ENCODE data around the gene SLC35A2.
"Not testable (repeated sequence)": the region's sequence is repeated elsewhere in the genome, so short reads cannot be mapped to it uniquely, and the experiment has no call there.

SLC35A2 gene

DNA sequence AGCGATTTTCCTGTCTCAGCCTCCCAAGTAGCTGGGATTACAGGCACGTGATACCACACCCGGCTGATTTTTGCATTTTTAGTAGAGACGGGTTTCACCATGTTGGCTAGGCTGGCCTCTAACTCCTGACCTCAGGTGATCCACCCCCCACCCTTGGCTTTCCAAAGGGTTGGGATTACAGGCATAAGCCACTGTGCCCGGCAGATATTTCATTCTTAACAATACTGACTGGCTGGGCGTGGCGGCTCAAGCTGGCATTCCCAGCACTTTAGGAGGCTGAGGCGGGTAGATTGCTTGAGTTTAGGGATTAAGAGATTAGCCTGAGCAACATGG is 12.4 kb downstream of the SLC35A2 start:
- no peak for DNase-seq

DNA sequence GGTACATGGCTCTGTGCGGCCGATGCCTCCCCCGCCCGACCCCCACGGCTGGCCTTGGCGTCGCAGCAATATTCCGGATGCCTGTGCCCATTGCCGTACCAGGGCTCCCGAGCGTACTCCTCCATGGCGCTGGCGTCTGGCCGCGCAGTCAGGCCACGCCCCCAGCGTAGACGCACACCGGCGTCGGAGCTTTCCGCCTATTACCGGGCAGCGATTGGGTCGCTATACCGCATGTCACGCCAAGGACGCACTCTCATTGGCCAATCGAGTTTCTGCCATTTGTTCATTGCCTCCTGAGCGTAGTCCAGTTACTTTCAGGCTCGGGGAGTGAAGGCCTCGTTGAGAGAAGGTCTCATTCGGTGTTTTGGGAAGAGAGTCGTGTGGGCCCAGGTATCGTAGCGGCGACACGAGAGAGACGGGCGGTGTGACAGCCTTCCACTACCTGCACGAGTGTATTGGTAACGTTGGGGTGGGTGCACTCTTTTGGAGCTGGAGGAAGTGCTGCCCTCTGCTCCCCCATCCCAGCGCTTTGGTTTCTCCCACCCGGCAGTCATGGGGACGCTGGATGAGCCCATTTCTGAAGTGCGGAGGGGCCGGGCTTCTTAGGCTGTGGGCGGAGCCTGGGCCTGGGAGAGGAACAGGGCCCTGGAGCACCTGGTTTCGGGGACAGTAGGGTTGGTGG is 13.7 kb downstream of the SLC35A2 start, which contains the start of the genes PQBP1 and TIMM17B:
Gene PQBP1 (plus strand): TSS at position 306 of the 682 bp plus-strand sequence. CDS start 580 bp downstream, outside the sequence.
Gene TIMM17B (minus strand): TSS at position 144 of the 682 bp plus-strand sequence. CDS start 19 bp downstream, at position 125.
- DNase-seq = peak; percentile 88

GRCh38 chrX:48897157-48897624 is 14.3 kb downstream of the SLC35A2 start:
- peak; percentile 61 for DNase-seq

DNA sequence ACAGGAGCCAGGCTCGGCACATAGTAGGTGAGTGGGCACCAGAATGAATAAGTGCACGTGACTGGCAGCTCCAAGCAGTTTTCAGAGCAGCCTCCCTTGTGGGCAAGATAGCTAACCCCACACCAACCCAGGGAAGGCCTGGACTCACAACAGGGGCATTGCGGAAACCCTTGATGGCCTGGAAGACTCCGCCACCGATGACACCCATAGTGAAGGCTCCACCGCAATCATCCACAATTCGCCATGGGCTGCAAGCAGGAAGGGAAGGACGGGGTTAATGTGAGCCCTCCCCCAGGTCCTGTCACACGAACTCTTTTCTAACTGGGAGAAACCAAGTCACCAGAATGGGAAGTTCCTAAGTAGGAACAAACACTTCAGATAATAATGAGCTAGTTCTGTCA is 14.8 kb downstream of the SLC35A2 start:
- DNase-seq = peak; percentile 1

GRCh38 chrX:48894891-48895290 is 16.6 kb downstream of the SLC35A2 start:
- DNase-seq = no peak

GRCh38 chrX:48893556-48894348 is 17.7 kb downstream of the SLC35A2 start:
- DNase-seq = no peak

GRCh38 chrX:48892896-48893295 is 18.6 kb downstream of the SLC35A2 start:
- no peak for DNase-seq

GRCh38 chrX:48891402-48892288 is 19.8 kb downstream of the SLC35A2 start:
- DNase-seq = peak; percentile 65

DNA sequence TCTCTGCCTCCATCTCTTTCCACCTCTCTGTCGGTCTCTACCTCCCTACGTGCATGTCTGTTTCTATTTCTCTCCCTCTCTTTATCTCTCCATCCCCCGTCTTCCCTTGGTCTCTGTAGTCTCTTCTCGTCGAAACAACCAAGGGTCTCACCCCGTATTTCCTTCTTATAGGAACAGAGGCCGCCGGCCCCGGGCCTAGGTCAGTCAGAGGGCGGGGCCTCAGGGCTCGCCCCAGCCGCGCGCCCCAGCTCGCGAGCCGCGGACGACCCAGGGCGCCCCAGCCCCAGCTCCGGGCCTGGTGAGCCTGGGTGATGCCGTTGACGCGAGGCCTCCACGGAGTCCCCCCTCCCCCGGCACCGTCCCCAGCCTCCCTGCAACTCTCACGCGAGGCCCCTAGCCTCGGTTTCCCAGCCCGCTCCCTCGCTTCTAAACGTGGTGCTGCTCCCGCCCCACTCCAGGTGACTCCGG is 20.5 kb downstream of the SLC35A2 start:
- DNase-seq = no peak

GRCh38 chrX:48890296-48890925 is 21.0 kb downstream of the SLC35A2 start:
- no peak for DNase-seq

DNA sequence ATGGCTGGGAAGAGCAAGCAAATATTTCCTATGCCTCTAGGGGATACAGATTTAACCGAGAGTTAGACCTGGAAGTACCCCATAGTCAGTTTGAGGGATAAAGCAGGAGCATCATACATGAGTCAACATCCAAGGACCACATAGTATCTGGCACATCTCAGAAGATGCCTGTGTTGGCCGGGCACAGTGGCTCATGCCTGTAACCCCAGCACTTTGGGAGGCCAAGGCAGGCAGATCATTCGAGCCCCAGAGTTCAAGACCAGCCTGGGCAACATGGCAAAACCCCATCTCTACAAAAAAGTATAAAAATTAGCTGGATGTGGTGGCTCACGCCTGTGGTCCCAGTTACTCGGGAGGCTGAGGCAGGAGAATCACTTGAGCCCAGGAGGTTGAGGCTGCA is 24.9 kb downstream of the SLC35A2 start:
- DNase-seq = not testable (repeated sequence)

GRCh38 chrX:48883729-48884128 is 27.7 kb downstream of the SLC35A2 start:
- DNase-seq = no peak

DNA sequence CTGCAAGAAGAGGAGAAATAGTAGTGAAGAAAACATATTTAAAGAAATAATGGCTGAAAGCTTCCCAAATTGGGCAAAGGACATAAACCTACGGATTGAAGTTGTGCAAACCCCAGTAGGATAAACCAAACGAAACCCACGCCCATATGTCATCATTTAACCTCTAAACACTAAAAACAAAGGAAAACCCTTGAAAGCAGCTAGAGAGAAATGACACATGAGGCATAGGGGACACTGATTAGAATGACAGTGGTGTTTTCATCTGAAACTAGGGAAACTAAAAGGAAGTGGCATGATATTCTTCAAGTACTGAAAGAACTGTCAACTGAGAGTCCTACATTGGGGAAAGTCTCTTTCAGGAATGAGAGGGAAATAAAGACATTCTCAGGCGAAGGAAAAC is 34.5 kb downstream of the SLC35A2 start:
- not testable (repeated sequence) for DNase-seq

- DNase-seq = not testable (repeated sequence)
Observed at GRCh38 chrX:48872017-48872416, 39.4 kb downstream of the SLC35A2 start.

- no peak for DNase-seq
Observed at GRCh38 chrX:48864210-48864609, 47.2 kb downstream of the SLC35A2 start.

GRCh38 chrX:48854898-48855297 is 56.5 kb downstream of the SLC35A2 start:
- no peak for DNase-seq

GRCh38 chrX:48854121-48854804 is 57.2 kb downstream of the SLC35A2 start:
- DNase-seq = not testable (repeated sequence)

DNA sequence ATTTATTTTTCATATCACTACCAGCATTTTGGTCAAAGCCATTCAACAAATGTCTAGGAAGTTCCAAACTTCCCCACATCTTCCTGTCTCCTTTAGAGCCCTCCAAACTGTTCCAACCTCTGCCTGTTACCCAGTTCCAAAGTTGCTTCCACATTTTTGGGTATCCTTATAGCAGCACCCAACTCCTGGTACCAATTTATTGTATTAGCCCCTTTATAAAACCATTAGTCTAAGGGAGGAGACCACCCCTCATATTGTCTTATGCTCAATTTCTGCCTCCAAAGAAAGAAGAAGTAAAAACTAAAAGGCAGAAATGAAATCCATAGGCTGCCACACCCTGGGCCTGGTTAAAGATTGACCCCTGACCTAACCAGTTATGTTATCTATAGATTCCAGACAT is 58.0 kb downstream of the SLC35A2 start:
- DNase-seq = not testable (repeated sequence)

All from NCI-H774 (cell line).